AML-193 (cell line): Measurements from ENCODE around the gene TAB3.

Source experiments
- DNase-seq, 2 experiments: peaks; one replicate each; lab custom pipeline; 2025; lab: John Stamatoyannopoulos, UW

The TAB3 gene

GRCh38 chrX:30889147-30890140, at the start of gene TAB3:
TAB3 (minus strand) TSS chrX:30889254; CDS start chrX:30859588, 29,666 bp downstream.
- peak; percentile 80 to 86 for DNase-seq

- DNase-seq = no peak
Observed at GRCh38 chrX:30938295-30938694, 49.2 kb upstream of the TAB3 start.

GRCh38 chrX:30935985-30936384, 46.9 kb upstream of the TAB3 start:
- DNase-seq = no peak

DNA sequence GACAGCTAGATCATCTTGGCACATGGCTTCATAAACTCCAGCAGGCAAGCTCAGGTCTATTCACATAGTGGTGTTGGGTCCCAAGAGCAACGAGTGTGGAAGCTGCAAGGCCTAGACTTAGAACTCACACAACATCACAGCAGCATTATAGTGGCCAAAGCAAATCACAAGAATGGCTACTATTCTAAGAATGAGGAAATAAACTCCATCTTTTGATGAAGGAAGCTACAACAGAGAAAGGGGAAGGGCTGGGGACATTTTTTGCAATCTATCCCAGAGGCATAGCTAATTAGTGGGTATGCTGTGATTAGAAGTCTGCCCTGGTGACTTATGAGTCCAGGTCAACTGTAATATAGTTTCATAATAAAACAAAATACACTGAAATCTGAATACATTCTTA, 42.9 kb upstream of the TAB3 start:
- DNase-seq = no peak

- DNase-seq = no peak
Observed at GRCh38 chrX:30930679-30931078, 41.6 kb upstream of the TAB3 start.

GRCh38 chrX:30930143-30930542, 41.1 kb upstream of the TAB3 start:
- DNase-seq = no peak

DNA sequence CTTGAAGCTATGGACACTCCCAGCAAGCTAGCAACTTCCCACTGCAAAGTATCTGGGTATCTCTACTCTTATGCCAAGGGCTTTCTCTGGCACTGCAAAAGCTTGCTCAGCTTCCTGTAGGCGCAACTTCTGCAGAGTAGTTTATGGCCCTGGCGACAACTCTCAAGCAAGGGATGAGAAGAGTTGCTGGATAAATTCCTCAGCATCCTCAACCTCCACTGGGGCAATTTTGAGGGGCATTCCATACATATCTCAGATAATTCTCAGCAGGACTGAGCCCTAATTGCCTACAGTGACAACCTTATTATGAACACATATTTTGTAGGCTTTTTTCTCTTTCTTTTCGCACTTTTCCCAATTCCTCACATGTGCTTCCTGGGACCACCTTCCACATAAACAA, 31.2 kb upstream of the TAB3 start:
- DNase-seq = no peak

GRCh38 chrX:30918480-30918879, 29.4 kb upstream of the TAB3 start:
- DNase-seq = no peak

DNA sequence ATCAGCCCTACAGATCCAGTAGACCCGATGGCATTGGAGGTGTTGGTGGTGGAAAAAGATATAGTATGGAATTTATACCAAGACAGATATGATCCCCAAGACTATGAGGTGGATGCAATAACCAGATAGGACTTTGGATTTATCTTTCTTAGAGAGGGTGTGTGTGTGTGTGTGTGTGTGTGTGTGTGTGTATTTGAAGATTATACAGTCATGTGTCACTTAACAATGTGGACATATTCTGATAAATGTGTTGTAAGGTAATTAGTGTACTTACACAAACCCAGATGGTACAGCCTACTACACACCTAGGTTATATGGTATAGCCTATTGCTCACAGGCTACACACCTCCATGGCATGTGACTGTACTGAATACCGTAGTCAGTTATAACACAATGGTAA, 24.4 kb upstream of the TAB3 start:
- DNase-seq = no peak

GRCh38 chrX:30910124-30910860, 21.2 kb upstream of the TAB3 start:
- peak in 1 of 2 experiments; percentile 6 for DNase-seq

DNA sequence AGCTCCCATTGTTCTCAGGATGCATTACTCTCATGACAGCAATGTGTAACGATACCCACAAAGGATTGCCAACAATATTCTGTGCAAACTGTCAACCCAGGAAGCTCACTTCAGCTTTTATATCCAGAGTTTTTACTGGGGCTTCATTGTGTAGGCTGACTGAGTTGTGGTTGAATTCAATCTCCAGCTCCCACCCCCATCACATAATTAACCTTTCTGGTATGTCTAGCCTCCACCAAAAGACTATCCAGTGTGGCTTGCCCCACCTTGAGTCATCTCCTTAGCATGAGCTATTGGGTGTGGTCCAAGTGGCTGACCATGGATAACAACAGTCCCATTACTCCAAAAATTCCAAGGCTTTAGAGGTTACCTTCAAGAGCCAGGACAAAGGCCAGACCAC, 17.7 kb upstream of the TAB3 start:
- DNase-seq = no peak

DNA sequence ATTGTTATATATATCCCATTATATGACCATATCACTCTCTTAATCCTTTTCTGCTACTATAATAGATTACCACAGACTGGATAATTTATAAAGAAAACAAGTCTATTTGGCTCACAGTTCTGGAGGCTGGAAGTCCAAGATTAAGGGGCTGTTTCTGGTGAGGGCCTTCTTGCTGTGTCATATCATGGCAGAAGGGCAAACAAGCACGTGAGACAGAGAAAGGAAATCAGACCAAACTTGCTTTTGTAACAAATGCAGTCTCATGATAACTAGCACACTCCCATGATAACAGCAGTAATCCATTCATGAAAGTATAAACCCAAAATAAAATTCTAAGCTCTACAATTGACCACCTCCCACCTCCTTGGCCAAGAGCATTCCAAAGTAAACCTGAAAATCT, 16.3 kb upstream of the TAB3 start:
- no peak for DNase-seq

GRCh38 chrX:30904632-30905031, 15.6 kb upstream of the TAB3 start:
- DNase-seq = no peak

DNA sequence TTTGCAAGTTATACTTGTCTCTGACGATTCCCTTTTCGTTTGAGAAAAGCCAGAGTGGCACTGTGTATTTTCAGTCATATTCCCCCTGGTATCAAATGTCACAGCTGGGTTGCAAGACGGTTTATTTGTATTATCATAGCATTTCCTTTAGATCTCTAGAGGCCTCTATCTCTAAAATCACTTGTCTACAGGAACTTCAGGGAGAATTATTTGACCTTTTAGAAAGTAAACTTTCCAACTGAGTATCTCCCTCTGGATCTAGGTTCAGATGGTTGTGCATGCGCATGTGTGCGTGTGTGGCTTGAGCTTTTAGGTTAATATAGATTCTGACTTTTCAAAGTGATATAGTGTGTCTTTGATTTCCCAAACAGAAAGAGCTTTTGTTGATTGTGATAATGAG, 15.1 kb upstream of the TAB3 start:
- no peak for DNase-seq

GRCh38 chrX:30900227-30900626, 11.2 kb upstream of the TAB3 start:
- DNase-seq = no peak

GRCh38 chrX:30898886-30899285, 9.8 kb upstream of the TAB3 start:
- no peak for DNase-seq

- no peak for DNase-seq
Observed at GRCh38 chrX:30895370-30895769, 6.3 kb upstream of the TAB3 start.

DNA sequence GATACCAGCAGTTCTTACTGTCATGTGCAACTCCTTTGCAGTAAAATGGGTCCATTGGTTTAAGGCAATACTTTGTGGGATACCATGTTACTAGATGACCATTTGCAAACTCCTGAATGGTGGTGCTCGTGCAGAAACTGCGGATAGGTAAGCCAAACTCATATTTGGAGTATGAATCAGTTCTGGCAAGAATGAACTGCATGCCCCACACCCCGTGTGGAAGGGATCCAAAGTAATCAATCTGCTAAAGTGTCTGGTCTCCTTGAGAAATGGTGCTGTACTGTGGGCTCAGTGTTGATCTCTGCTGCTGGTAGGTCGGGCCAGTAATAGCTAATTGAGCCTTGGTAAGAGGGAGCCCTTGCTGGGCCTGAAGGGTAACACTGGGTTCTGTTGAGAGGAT, 4.2 kb upstream of the TAB3 start:
- no peak for DNase-seq

DNA sequence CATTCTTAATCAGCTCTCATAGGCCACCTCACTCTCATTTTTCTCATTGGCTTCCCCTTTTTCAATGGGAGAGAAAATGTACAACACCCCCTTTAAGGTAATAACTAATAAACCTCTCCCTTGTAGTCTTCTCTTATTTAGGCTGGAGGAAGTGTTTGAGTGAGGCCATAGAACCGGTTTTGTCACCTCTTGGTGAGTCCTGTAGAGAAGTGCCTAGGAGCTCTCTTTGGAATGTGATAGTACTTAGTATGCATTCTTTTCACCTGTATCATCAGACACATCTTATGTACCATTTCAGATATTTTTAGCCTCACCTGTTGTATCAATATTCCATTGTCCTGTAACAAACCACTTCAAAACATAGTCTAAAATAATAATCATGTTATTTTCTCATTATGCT, 3.5 kb upstream of the TAB3 start:
- DNase-seq = no peak

DNA sequence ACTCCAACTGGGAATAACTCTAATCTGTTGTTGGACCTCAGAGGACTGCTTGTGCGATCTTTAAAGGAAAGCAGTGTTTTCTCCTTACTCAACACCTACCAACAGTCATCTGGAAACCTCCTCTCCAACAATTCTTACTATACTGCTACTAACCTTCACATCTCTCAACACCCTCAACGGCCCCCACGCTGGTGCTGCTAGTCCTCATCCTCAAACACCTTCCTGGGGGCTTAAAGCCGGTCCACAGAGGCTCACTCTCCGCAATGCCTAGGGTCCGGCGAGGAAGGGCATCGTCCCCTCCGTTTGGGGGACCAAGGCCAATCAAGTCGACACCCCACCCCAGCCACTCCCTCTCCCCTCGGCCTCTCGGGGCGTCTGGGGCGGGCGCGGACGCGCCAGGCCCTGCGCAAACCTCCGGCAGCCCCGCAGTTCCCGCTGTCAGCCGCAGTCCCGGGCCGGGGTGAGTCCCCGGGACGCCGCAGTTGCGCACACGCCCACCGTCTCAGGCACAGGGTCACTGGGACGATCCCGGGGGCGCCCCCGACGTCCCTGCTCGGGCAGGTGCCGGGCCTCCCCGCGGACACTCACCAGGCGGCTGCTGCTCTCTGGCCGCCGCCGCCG, 418 bp downstream of the TAB3 start:
- no peak for DNase-seq

DNA sequence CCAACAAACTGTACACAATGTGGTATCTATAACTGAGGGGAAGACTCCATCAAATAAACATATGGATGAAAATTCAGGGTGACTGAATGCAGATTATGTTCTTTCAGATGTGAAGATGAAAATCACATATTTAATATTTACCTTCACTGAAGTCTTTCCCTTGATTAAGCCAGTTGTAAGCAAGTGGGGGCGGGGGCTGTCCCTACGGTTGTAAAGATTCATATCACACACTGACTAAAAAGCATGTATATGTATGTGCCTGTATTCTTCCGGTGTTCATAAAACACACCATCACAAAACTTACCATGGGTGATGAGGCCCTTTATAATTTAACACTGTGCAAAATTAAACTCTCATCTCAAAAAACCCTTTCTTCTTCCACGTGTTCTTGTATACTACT, 1.3 kb downstream of the TAB3 start:
- no peak for DNase-seq

GRCh38 chrX:30887288-30887687, 1.8 kb downstream of the TAB3 start:
- no peak for DNase-seq

GRCh38 chrX:30885136-30885535, 3.9 kb downstream of the TAB3 start:
- no peak for DNase-seq
